ENCODE results near the gene AP4E1. TPM values are rescaled to one million over a fixed set of nuclear protein-coding genes. Genes with fewer than 3 reads are reported as not detected.

The AP4E1 gene
- polyA plus RNA-seq, 1 donor (not counting 4 experiments of a cell fraction or from before 2014, with no cell fraction given), result 7.9 TPM

GRCh38 chr15:51049081-51049480, 140.6 kb downstream of the AP4E1 start:
- Histone ChIP-seq H3K9me3 (ENCODE audit: control insufficient read depth, low read depth, low read length) (no peaks in the 10 kb centered on the region), H4K20me1 (ENCODE audit: control insufficient read depth, extremely low read depth, insufficient read depth, low read length) (no peaks in the 10 kb centered on the region), H3K4me2 (ENCODE audit: control insufficient read depth, extremely low read depth, insufficient read depth, low read depth, low read length) (no peak overlapping the region), H3K27ac (ENCODE audit: control insufficient read depth, insufficient read depth, low read length) (no peak overlapping the region), H3K79me2 (ENCODE audit: control insufficient read depth, insufficient read depth, low read length) (no peaks in the 10 kb centered on the region), H3K4me1 (ENCODE audit: control insufficient read depth, extremely low read depth, insufficient read depth, low read length) (no peaks in the 10 kb centered on the region), H3K9me1 (ENCODE audit: control insufficient read depth, extremely low read depth, insufficient read depth, low read length) (no peaks in the 10 kb centered on the region), H3K27me3 (ENCODE audit: control insufficient read depth, extremely low read depth, insufficient read depth, low read length) (no peaks in the 10 kb centered on the region), H2AFZ (ENCODE audit: control insufficient read depth, low read length) (no peak overlapping the region), H3K4me3 (ENCODE audit: control insufficient read depth in 2 of 3, extremely low read depth in 1 of 3, insufficient read depth in 2 of 3, low read depth in 1 of 3, low read length in 3 of 3) (no peak overlapping the region), H3K36me3 (ENCODE audit: control insufficient read depth in 2 of 2, extremely low read depth in 1 of 2, insufficient read depth in 2 of 2, low read length in 2 of 2) (no peaks in the 10 kb centered on the region), H3K9ac (ENCODE audit: control insufficient read depth, extremely low read depth, insufficient read depth, low read length) (no peak overlapping the region)
- FAIRE-seq, result no peak
- DNase-seq (ENCODE audit: low read depth, low spot score), result no peak
- dilution Hi-C loops (cut with MboI; ENCODE audit: extremely low pct_ligation_motif_present, low sequenced_read_pairs), result no loop called here
- no peak for TF ChIP-seq EZH2 (IDR thresholded peaks at IDR 0.05; ENCODE audit: low read length)
- no peak for TF ChIP-seq CTCF (optimal IDR thresholded peaks at IDR 0.05 in 1 of 3, IDR thresholded peaks at IDR 0.05 in 1 of 3, conservative IDR thresholded peaks at IDR 0.05 in 1 of 3; ENCODE audit: extremely low read depth in 1 of 3, insufficient read depth in 2 of 3, low read length in 3 of 3)

- no peak overlapping the region for H2AFZ ChIP-seq (ENCODE audit: control insufficient read depth, low read length)
- H3K4me2 ChIP-seq (ENCODE audit: control insufficient read depth, extremely low read depth, insufficient read depth, low read depth, low read length), result no peak overlapping the region
- no peaks in the 10 kb centered on the region for H3K9me3 ChIP-seq (ENCODE audit: control insufficient read depth, low read depth, low read length)
- no peaks in the 10 kb centered on the region for H3K36me3 ChIP-seq (ENCODE audit: control insufficient read depth in 2 of 2, extremely low read depth in 1 of 2, insufficient read depth in 2 of 2, low read length in 2 of 2)
- no peaks in the 10 kb centered on the region for H3K79me2 ChIP-seq (ENCODE audit: control insufficient read depth, insufficient read depth, low read length)
- H4K20me1 ChIP-seq (ENCODE audit: control insufficient read depth, extremely low read depth, insufficient read depth, low read length), result no peaks in the 10 kb centered on the region
- H3K4me3 ChIP-seq (ENCODE audit: control insufficient read depth in 2 of 3, extremely low read depth in 1 of 3, insufficient read depth in 2 of 3, low read depth in 1 of 3, low read length in 3 of 3), result no peak overlapping the region
- H3K9me1 ChIP-seq (ENCODE audit: control insufficient read depth, extremely low read depth, insufficient read depth, low read length), result no peaks in the 10 kb centered on the region
- H3K27ac ChIP-seq (ENCODE audit: control insufficient read depth, insufficient read depth, low read length), result no peak overlapping the region
- TF ChIP-seq CTCF (optimal IDR thresholded peaks at IDR 0.05 in 1 of 3, IDR thresholded peaks at IDR 0.05 in 1 of 3, conservative IDR thresholded peaks at IDR 0.05 in 1 of 3; ENCODE audit: extremely low read depth in 1 of 3, insufficient read depth in 2 of 3, low read length in 3 of 3) (no peak), EZH2 (IDR thresholded peaks at IDR 0.05; ENCODE audit: low read length) (no peak)
- no peaks in the 10 kb centered on the region for H3K4me1 ChIP-seq (ENCODE audit: control insufficient read depth, extremely low read depth, insufficient read depth, low read length)
- dilution Hi-C loops (cut with MboI; ENCODE audit: extremely low pct_ligation_motif_present, low sequenced_read_pairs), result no loop called here
- H3K9ac ChIP-seq (ENCODE audit: control insufficient read depth, extremely low read depth, insufficient read depth, low read length), result no peak overlapping the region
- H3K27me3 ChIP-seq (ENCODE audit: control insufficient read depth, extremely low read depth, insufficient read depth, low read length), result no peaks in the 10 kb centered on the region
- FAIRE-seq (no peak), DNase-seq (ENCODE audit: low read depth, low spot score) (no peak)
Observed at GRCh38 chr15:51051776-51052175, 143.3 kb downstream of the AP4E1 start.

Measured in keratinocyte (primary cell).